ENCODE data around the gene THYN1.
"Not testable (repeated sequence)": the region's sequence is repeated elsewhere in the genome, so short reads cannot be mapped to it uniquely, and the experiment has no call there.

THYN1 gene

GRCh38 chr11:134253188-134253993 is at the start of gene THYN1, which contains the start of gene ACAD8:
Gene THYN1 (minus strand): TSS chr11:134253352. CDS start chr11:134252882, 470 bp downstream.
Gene ACAD8 (plus strand): TSS chr11:134253568. CDS start chr11:134253601, 33 bp downstream.
- H3K4me3 ChIP-seq (ENCODE audit: low read depth, low read length): peak within 1 kb of the TSS; percentile 91

GRCh38 chr11:134294664-134295063 is 41.5 kb upstream of the THYN1 start:
- no peak overlapping the region for H3K4me3 ChIP-seq (ENCODE audit: low read depth, low read length)

GRCh38 chr11:134293119-134294113 is 40.3 kb upstream of the THYN1 start:
- H3K4me3 ChIP-seq (ENCODE audit: low read depth, low read length): no peak overlapping the region

- H3K4me3 ChIP-seq (ENCODE audit: low read depth, low read length): no peak overlapping the region
Observed at GRCh38 chr11:134292661-134293060, 39.5 kb upstream of the THYN1 start.

DNA sequence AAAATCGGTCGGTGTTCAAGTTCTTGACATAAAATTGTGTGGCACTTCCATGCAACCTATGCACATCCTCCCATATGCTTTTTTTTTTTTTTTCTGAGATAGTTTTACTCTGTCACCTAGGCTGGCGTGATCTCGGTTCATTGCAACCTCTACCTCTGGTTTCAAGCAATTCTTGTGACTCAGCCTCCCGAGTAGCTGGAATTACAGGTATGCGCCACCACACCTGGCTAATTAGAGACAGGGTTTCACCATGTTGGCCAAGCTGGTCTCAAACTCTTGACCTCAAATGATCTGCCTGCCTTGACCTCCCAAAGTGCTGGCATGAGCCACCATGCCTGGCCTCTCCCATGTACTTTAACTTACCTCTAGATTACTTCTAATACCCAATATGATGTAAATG is 38.0 kb upstream of the THYN1 start:
- H3K4me3 ChIP-seq (ENCODE audit: low read depth, low read length): no peak overlapping the region

DNA sequence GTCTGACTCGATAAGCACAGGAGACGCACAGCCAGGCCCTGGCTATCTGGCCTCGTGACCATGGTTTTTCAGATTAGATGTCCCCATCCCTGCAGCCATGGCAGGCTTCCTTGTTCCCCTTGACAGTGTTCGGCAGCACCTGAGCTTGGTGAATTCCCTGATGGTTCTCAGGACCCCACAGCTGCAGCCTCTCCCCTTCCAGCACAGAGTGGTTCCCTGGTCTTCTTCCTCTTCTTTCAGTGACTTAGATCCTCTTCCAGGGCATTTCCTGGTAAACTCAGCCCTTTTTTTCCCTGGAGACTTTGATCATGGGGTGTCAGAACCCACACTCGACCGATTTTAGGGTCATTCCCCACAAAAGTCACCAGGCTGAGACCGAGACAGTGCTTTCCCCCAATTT is 37.5 kb upstream of the THYN1 start:
- no peak overlapping the region for H3K4me3 ChIP-seq (ENCODE audit: low read depth, low read length)

DNA sequence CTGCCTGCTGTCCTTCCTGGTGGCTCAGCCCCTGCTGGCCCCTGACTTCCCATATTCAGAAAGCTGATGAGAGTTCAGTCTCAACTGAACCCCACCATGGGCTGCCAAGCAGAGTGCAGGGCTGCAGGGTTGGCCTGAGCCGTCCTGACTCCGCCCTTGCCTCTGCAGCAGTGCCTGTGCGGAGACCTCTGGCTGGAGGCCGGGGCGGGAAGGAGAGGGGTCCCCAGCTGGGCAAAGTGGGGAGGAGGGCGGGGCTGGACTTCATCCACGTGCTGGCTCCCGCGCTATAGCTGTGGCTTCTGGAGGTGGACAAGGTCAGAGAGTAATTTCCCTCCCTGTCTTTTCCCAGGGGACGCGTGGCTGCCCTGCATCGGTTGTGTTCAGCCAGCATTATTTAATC is 36.6 kb upstream of the THYN1 start:
- H3K4me3 ChIP-seq (ENCODE audit: low read depth, low read length): no peak overlapping the region

- H3K4me3 ChIP-seq (ENCODE audit: low read depth, low read length): no peak overlapping the region
Observed at GRCh38 chr11:134289167-134289566, 36.0 kb upstream of the THYN1 start.

- H3K4me3 ChIP-seq (ENCODE audit: low read depth, low read length): no peak overlapping the region
Observed at GRCh38 chr11:134288486-134288885, 35.3 kb upstream of the THYN1 start.

DNA sequence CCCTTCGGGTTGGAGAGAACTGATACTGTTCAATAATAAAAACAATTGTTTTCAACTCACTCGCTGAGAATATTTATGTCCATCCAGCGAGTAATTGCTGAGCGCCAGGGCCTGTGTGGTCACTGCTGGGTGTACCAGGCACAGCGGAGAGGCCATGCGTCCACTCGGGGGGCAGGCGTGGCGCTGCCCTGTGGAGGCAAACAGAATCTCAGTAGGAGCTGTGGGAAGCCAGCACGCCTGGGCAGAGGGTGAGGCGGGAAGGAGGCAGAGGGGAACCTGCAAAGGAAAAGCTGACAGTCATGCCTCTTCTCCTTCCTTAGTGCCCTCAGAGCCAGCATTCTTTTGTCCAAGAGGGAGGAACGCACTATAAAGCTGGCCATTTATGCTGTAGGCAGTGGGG is 34.4 kb upstream of the THYN1 start:
- H3K4me3 ChIP-seq (ENCODE audit: low read depth, low read length): no peak overlapping the region

DNA sequence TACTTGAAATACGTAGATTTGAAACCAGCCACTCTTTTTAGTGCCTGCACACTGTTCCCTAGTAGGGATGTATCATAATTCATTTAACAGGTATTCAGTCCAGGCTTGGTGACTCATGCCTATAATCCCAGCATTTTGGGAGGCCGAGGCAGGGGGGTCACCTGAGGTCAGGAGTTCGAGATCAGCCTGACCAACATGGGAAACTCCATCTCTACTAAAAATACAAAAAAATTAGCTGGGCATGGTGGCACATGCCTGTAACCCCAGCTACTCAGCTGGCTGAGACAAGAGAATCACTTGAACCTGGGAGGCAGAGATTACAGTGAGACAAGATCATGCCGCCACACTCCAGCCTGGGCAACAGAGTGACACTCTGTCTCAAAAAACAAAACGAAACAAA is 31.2 kb upstream of the THYN1 start:
- H3K4me3 ChIP-seq (ENCODE audit: low read depth, low read length): not testable (repeated sequence)

DNA sequence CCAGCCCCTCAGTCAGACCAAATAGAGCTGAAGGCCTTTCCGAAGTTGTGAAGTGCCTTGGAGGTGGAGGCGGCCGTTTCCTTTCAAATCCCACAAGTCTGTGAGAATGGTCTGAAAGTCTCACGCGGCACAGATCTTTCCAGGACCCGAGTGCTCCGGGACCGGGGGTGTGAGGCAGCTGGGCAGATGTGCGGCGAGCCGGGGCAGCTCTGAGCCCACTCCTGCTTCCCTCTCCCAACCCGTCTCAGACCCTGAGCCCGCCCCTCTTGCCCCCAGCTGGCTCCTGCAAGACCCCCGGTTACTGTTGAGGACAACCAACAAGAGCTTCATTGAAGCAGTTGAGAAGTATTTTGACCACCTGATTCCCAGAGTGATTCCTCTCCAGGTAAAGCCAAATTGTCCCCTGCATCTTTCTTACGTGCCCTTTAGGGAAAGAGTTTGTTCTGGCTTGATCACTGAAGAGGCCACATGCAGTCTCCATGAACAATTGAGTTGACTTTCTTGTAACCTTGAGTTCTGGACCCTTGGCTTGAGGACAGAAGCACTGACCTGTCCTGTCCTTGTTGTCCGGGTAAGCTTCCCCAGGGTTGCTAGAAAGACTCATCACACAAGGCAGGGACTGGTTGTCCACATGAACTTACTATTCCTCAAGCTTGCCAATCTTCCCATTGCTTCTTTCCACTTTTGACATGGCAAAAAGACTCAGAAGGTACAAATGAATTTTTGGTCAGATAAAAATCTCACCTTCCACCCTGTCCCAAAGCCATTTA is 30.5 kb upstream of the THYN1 start:
- H3K4me3 ChIP-seq (ENCODE audit: low read depth, low read length): no peak overlapping the region

DNA sequence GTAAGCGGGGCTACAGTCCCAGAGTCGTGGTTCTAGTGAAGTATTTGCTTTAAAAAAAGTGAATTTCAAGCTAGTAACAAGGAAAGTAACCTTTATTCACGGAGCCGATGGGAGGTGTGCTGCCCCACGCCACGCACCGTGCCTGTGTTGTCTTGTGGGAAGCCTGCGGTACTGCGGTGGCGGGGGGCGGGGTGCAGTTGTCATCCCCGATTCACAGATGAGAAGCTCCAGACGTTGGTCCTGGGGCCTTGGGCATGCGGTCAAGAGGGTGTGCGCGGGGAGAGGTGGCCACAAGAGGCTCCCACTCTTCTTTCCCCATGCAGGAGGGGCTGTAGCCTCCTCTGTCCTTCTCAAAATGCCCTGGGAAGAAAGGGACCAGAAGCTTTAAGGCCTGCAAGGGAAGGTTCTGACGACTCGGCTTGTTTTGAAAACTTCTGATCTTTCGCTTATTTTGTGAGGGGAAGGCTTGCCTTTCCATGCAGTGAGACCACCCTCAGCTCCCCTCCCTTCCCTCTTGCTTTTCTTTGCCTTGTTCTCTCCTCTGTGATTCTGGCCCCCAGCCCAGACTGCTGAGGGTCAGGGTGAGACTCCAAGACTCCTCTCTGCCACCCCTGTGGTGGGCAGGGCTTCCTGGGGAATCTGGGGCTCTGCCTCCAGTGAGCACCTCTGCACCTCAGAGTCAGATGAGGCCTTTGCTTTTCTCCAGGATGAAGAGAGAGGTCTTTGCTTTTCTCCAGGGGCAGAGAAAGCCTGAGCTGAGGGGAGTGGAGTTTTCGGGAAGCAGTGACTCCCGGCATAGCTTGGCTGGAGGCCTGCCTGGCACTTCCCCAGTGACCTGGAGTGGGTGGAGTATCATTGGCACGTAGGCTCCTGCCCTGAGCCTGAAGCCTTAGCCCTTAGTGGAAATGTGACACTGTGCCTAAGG is 29.2 kb upstream of the THYN1 start:
- no peak overlapping the region for H3K4me3 ChIP-seq (ENCODE audit: low read depth, low read length)

GRCh38 chr11:134281635-134282034 is 28.5 kb upstream of the THYN1 start:
- not testable (repeated sequence) for H3K4me3 ChIP-seq (ENCODE audit: low read depth, low read length)

- H3K4me3 ChIP-seq (ENCODE audit: low read depth, low read length): no peak overlapping the region
Observed at GRCh38 chr11:134278356-134278755, 25.2 kb upstream of the THYN1 start.

DNA sequence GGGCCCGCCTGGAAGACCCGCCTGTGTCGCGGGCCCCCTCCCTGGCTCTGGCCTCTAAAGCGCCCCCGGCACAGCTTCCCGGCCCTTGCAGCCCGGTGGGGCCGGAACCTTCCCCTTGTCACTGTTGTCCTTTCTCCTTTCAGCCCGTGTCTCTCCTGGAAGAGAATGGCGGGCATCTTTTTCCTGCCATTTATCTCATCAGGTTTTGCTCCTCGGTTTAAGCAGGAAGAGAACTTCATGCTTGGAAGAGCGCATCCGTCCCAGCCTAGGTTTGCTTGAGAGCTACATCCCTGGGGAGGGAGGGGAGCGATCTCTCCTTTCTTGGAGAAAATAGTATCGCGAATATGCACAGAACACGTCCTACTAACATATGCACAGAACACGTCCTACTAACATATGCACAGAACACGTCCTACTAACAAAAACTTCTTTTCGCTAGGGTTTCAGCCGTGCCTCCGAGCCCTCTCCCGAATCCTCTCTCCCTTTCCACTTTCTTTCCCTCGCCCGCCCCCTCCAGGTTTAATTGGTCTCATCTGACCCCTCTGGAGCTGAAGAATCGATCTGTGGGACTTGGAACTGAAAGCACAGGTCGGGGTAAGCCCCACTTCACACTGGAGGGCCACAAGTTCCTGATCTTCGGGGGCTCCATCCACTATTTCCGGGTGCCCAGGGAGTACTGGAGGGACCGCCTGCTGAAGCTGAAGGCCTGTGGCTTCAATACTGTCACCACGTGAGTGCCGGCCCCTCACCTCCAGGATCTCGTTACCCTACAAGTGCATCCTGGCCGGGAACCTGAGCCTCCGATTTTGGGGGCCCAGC is 24.2 kb upstream of the THYN1 start:
- H3K4me3 ChIP-seq (ENCODE audit: low read depth, low read length): peak overlapping the region; percentile 89

GRCh38 chr11:134276396-134277182 is 23.4 kb upstream of the THYN1 start:
- peak overlapping the region; percentile 89 for H3K4me3 ChIP-seq (ENCODE audit: low read depth, low read length)
